ENCODE data around the gene ZNF682.

ZNF682 gene

DNA sequence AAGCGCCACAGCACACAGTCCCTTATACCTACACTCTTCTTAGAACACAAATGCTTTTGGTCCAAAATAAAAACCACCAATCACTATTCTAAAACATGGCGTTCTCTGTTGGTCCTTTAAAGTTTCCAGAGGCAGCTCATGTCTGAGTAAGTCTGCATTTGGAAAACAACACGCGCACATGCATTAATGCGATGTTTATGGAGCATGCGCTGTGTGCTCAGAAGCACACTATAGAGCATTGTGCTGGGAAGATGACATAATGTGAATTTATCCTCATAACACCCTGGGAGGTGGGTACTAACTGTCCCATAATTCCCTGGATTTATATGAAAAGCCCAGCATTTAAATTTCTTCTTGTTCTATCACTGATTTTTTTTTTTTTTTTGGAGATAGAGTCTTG lies 10.7 kb downstream of the ZNF682 start:
- TF ChIP-seq CTCF (IDR thresholded peaks at IDR 0.05) = no peak

DNA sequence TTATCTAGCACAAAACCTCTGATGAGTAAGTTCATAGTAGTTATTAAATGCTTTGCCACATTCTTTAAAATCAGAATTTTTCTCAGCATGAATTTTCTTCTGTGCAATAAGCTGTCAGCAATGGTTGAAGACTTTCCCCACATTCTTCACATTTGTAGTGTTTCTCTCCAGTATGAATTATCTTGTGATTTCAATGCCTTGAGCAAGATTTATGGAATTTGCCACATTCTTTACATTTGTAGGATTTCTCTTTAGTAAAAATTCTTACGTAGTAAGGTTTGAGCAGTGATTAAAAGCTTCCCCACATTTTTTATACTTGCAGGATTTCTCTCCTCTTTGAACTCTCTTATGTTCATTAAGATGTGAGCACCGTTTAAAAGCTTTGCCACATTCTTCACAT lies 33.6 kb downstream of the ZNF682 start:
- no peak for TF ChIP-seq CTCF (IDR thresholded peaks at IDR 0.05)

DNA sequence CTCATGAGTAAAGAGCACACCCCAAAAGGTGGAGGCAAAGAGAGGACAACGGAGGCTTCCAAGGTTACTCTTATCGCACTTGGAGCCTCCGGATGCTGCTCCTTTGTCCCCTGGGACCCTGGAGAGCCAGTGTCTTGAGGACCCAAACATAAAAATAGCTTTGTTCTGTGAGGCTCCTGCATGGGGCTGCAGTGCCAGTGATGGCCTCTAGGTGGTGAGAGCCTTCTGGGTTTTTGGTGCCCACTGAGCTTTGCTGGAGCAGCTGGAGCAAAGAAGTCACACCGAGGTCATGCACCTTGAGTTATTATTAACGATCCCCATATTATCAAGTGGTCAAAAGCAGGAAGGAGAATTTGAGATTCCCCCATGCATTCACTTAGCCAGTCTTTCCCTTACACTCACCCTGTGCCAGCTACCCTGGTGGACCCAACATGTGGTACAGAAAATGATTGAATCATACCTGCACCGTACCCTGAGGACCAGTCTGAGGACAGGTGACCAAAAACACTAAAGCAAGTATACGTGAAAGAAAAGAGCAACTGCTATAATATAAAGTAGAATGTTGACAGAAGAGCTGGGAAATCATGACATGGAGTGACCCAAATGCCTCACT lies 41.5 kb downstream of the ZNF682 start:
- TF ChIP-seq CTCF (IDR thresholded peaks at IDR 0.05) = peak; percentile 77

- TF ChIP-seq CTCF (IDR thresholded peaks at IDR 0.05) = no peak
Measured at GRCh38 chr19:19966862-19967261, 72.4 kb downstream of the ZNF682 start.

DNA sequence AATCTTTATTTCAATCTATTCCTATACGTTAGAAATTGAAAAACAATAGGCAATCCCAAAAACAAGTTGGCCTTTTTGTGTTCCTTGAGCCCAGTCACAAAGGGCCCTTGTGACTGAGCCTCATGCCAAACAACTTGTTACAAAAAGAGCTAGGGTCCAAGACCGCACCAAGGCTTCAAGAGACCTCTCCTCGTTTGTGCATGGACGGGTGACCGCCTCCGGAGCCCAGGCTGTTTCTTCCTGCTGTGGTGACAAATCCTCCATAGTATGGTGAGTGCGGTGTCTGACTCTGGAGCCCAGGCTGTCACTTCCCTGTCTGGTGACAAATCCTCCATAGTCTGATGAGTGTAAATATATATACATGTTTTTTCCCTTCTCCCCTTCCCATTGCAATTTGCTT lies 74.9 kb downstream of the ZNF682 start:
- TF ChIP-seq CTCF (IDR thresholded peaks at IDR 0.05) = no peak

GRCh38 chr19:19959151-19959799 lies 80.0 kb downstream of the ZNF682 start:
- TF ChIP-seq CTCF (IDR thresholded peaks at IDR 0.05) = peak; percentile 74

DNA sequence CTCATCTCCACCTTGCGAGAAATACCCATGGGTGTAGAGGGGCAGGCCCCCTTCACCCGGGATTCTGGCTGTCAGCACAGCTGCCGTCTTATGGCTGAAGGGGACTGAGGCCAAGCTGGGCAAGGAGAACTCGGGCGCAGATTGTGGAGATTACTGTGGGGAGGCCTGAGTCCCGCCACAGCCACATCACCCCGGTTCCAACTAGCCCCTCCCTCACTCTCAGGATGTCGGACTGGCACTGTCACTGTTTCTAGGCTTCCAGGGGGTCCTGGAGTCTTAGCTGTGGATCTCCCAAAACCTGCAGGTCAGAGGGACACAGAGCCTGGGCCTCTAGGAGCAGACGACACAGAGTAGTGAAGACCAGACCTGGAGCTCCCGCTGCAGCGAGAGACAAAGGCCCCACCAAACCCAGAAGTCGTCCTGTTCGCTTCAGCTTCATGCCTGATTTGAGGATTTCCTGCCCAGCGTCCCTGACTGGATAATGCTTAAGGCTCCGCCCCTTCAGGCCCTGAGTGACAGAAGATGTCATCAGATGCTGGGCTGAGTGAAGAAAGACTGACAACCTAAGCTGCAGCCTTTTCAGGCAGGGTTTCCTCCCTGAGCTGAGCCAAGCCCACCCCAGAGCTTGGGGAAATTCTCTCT lies 82.8 kb downstream of the ZNF682 start:
- no peak for TF ChIP-seq CTCF (IDR thresholded peaks at IDR 0.05)

Data from LNCAP (cell line).